HEK293T (cell line): ENCODE measurements around the gene PRDM8.

Source experiments
- BHLHE40 ChIP-seq: fragments of 450-650 bp; IDR thresholded peaks from 2 replicates; pipeline ENCODE4 v1.6.1; 2016; ENCODE audit warnings: mild to moderate bottlenecking, moderate library complexity, borderline replicate concordance
- CTBP1 ChIP-seq: fragments of 450-650 bp; IDR thresholded peaks from 2 replicates; pipeline ENCODE4 v1.6.1; 2016; ENCODE audit warnings: borderline replicate concordance
- ELF4 ChIP-seq: fragments of 450-650 bp; IDR thresholded peaks from 2 replicates; pipeline ENCODE4 v1.6.1; 2017; ENCODE audit warnings: antibody characterized with exemption
- FOXA1 ChIP-seq: fragments of 450-650 bp; IDR thresholded peaks from 2 replicates; pipeline ENCODE4 v1.6.1; 2016; ENCODE audit warnings: mild to moderate bottlenecking
- FOXK2 ChIP-seq: fragments of 450-650 bp; IDR thresholded peaks from 2 replicates; pipeline ENCODE4 v1.6.1; 2016; ENCODE audit warnings: mild to moderate bottlenecking
- FOXM1 ChIP-seq: fragments of 450-650 bp; IDR thresholded peaks from 2 replicates; pipeline ENCODE4 v1.6.1; 2017; ENCODE audit warnings: mild to moderate bottlenecking, borderline replicate concordance
- HDGF ChIP-seq: fragments of 450-650 bp; IDR thresholded peaks from 2 replicates; pipeline ENCODE4 v1.6.1; 2017; ENCODE audit warnings: antibody characterized with exemption, borderline replicate concordance
- L3MBTL2 ChIP-seq: fragments of 450-650 bp; conservative IDR thresholded peaks from 2 replicates; pipeline ENCODE4 v1.6.1; 2016; ENCODE audit warnings: mild to moderate bottlenecking
- SP1 ChIP-seq: fragments of 450-650 bp; IDR thresholded peaks from 2 replicates; pipeline ENCODE4 v1.6.1; 2017
- SUZ12 ChIP-seq: fragments of 450-650 bp; IDR thresholded peaks from 2 replicates; pipeline ENCODE4 v1.6.1; 2016; ENCODE audit warnings: mild to moderate bottlenecking
- TARDBP ChIP-seq: fragments of 450-650 bp; IDR thresholded peaks from 2 replicates; pipeline ENCODE4 v1.6.1; 2016
- ZNF384 ChIP-seq: fragments of 450-650 bp; IDR thresholded peaks from 2 replicates; pipeline ENCODE4 v1.6.1; 2016
- TF ChIP-seq, protein P1 (sequence below): fragments of 450-650 bp; IDR thresholded peaks from 2 replicates; pipeline ENCODE4 v1.6.1; 2016

DNA sequence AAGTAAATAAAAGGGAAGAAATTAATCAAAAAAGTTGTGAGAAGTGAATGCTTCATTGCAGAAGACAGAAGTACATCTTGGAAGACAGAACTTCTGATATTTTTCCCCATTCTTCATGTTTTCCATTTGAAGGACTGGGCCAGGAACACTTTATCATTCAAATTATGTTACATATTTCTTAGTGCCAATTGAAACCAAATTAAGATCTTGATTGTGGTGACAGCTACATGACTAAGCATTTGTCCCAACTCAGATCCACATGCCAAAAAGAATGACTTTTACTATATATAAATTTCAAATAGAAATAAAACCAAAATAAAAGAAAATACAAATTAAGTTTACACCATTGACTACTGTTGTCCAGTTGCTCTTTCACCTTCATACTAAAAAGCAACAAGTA, 55.1 kb downstream of the PRDM8 start:
- TF ChIP-seq ELF4 (no peak), CTBP1 (no peak), SP1 (no peak), HDGF (no peak), FOXM1 (no peak), FOXA1 (no peak), TARDBP (no peak), SUZ12 (no peak), BHLHE40 (no peak), L3MBTL2 (no peak), FOXK2 (no peak), ZNF384 (no peak)
- TF ChIP-seq, protein P1, sequence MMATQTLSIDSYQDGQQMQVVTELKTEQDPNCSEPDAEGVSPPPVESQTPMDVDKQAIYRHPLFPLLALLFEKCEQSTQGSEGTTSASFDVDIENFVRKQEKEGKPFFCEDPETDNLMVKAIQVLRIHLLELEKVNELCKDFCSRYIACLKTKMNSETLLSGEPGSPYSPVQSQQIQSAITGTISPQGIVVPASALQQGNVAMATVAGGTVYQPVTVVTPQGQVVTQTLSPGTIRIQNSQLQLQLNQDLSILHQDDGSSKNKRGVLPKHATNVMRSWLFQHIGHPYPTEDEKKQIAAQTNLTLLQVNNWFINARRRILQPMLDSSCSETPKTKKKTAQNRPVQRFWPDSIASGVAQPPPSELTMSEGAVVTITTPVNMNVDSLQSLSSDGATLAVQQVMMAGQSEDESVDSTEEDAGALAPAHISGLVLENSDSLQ, result no peak
